Activated T-helper 9 cell treated with anti-CD3 and anti-CD28 coated beads, Interleukin-2, amount 50 U/mL, for 16 hours (primary cell): ENCODE data around the gene SEZ6L.

ENCODE experiments used
- DNase-seq: peaks from one replicate; pipeline ENCODE4 v3.0.0-alpha.2; 2020; ENCODE audit warnings: low read depth

Gene SEZ6L

GRCh38 chr22:26182723-26183122 is 13.5 kb downstream of the SEZ6L start:
- no peak for DNase-seq

GRCh38 chr22:26185190-26185589 is 15.9 kb downstream of the SEZ6L start:
- DNase-seq = no peak

GRCh38 chr22:26188341-26188740 is 19.1 kb downstream of the SEZ6L start:
- DNase-seq = no peak

GRCh38 chr22:26194313-26194712 is 25.1 kb downstream of the SEZ6L start:
- no peak for DNase-seq

GRCh38 chr22:26194877-26195276 is 25.6 kb downstream of the SEZ6L start:
- DNase-seq = no peak

GRCh38 chr22:26196657-26197056 is 27.4 kb downstream of the SEZ6L start:
- DNase-seq = no peak

GRCh38 chr22:26197425-26197824 is 28.2 kb downstream of the SEZ6L start:
- no peak for DNase-seq

GRCh38 chr22:26199665-26200064 is 30.4 kb downstream of the SEZ6L start:
- no peak for DNase-seq

GRCh38 chr22:26202280-26202924 is 33.1 kb downstream of the SEZ6L start:
- DNase-seq = no peak

GRCh38 chr22:26205494-26205893 is 36.2 kb downstream of the SEZ6L start:
- no peak for DNase-seq

GRCh38 chr22:26210334-26210733 is 41.1 kb downstream of the SEZ6L start:
- DNase-seq = no peak

GRCh38 chr22:26213826-26214225 is 44.6 kb downstream of the SEZ6L start:
- no peak for DNase-seq

GRCh38 chr22:26214466-26214865 is 45.2 kb downstream of the SEZ6L start:
- DNase-seq = no peak

GRCh38 chr22:26215736-26216135 is 46.5 kb downstream of the SEZ6L start:
- DNase-seq = no peak

GRCh38 chr22:26225207-26225606 is 55.9 kb downstream of the SEZ6L start:
- no peak for DNase-seq

- DNase-seq = no peak
Observed at GRCh38 chr22:26226538-26227297, 57.5 kb downstream of the SEZ6L start.

GRCh38 chr22:26229910-26230309 is 60.6 kb downstream of the SEZ6L start:
- DNase-seq = no peak

- DNase-seq = no peak
Observed at GRCh38 chr22:26234296-26234695, 65.0 kb downstream of the SEZ6L start.

- DNase-seq = no peak
Observed at GRCh38 chr22:26235792-26236487, 66.7 kb downstream of the SEZ6L start.

- DNase-seq = no peak
Observed at GRCh38 chr22:26236991-26237390, 67.7 kb downstream of the SEZ6L start.

- DNase-seq = no peak
Observed at GRCh38 chr22:26238596-26238995, 69.3 kb downstream of the SEZ6L start.

- no peak for DNase-seq
Observed at GRCh38 chr22:26239581-26239980, 70.3 kb downstream of the SEZ6L start.

GRCh38 chr22:26241361-26241760 is 72.1 kb downstream of the SEZ6L start:
- no peak for DNase-seq
